Measurements from ENCODE around the gene MTSS2. TPM values are rescaled to one million over a fixed set of nuclear protein-coding genes. Genes with fewer than 3 reads are reported as not detected.

Gene MTSS2
- total RNA-seq, 1 experiment from 2014 or later = 18.7 TPM

DNA sequence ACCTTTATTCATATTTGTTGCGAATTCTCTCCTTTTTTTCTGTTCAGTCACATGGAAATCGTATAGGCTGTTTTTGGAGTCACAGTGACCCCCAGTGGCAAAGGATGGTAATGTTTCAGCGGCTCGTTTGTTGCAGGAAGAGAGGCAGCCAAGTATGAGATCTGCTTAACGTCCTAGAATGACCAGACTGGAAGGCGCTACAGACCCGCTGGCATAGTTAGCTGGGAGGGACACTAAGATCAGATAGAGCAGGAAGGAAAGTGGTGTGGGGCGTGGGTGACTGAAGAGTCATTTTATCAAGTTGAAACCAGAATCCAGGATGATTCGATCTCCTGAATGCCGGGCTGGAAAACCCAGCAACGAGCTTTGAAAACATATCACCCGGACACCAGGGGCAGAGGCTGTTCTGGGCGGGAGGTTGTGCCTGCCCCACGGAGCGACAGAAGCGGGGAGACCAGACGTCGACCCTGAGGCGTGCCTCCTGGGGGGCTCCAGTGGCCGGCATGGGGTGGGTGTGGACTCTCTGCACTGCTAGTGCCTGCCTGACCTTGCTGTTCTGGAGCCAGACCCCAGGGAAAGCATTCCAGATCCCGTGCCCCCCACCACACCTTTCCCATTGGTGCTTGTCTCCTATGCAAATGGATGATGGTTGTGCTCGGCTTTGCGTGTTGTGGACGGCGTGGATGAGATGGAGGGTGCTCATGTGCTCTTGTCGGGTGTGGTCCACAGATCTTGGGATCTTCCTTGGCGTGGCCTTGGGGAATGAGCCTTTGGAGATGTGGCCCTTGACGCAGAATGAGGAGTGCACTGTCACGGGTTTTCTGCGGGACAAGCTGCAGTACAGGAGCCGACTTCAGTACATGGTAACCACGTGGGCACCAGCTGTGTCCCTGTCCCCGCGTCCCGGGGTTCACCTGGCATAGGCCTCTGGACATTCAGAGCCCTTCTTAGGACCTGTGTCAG lies 31.8 kb downstream of the MTSS2 start:
- ChIA-PET POLR2A (ENCODE audit: unreplicated experiment) (no interaction called here), CTCF (interaction anchor here (0.7 to 1.3 kb wide), 2 partner anchors 117 to 365 kb away, joined by 3 read pairs; partner anchors contain the start of gene AARS1)
- Histone ChIP-seq H3K9me3 (ENCODE audit: low read length) (no peaks in the 10 kb centered on the region), H3K4me3 (ENCODE audit: low read length) (peak overlapping the region; percentile 55), H3K9ac (ENCODE audit: low read length) (no peak overlapping the region), H3F3A (ENCODE audit: low read length, unreplicated experiment) (no peaks in the 10 kb centered on the region), H4K20me1 (ENCODE audit: low read length) (no peaks in the 10 kb centered on the region), H3K9me2 (replicated peaks; ENCODE audit: low read length) (no peaks in the 10 kb centered on the region), H3K27me3 (ENCODE audit: low read length) (no peaks in the 10 kb centered on the region), H3K79me2 (ENCODE audit: low read length) (no peaks in the 10 kb centered on the region), H2AFZ (ENCODE audit: low read length) (peak overlapping the region; percentile 87), H3K36me3 (ENCODE audit: low read depth, low read length) (no peaks in the 10 kb centered on the region), H3K27ac (ENCODE audit: low read length) (no peak overlapping the region), H3K4me2 (ENCODE audit: low read length) (peak overlapping the region; percentile 73), H3K4me1 (ENCODE audit: insufficient read depth, low read length) (no peaks in the 10 kb centered on the region)
- TF ChIP-seq CTCF (conservative IDR thresholded peaks at IDR 0.05; ENCODE audit: low read depth, low read length) = peak; percentile 90
- TF ChIP-seq EZH2 (IDR thresholded peaks at IDR 0.05; ENCODE audit: low read length, unreplicated experiment) = no peak
- no TSS peak for BruUV-seq (replicated peaks)
- ATAC-seq (peak; percentile 84), DNase-seq (peak; percentile 83)
- intact Hi-C loops (cut with micrococcal nuclease) = loop anchor here (1.0 to 5.0 kb wide), 4 partner anchors 31 to 147 kb away; no protein-coding TSS in a partner anchor

GRCh38 chr16:70653406-70653805 lies 32.4 kb downstream of the MTSS2 start:
- Histone ChIP-seq H3K27me3 (ENCODE audit: low read length) (no peaks in the 10 kb centered on the region), H3K4me2 (ENCODE audit: low read length) (peak overlapping the region; percentile 73; the same call in 1 of the 2 replicates), H2AFZ (ENCODE audit: low read length) (no peak overlapping the region), H3K9me2 (replicated peaks; ENCODE audit: low read length) (no peaks in the 10 kb centered on the region), H3K9me3 (ENCODE audit: low read length) (no peaks in the 10 kb centered on the region), H3K4me1 (ENCODE audit: insufficient read depth, low read length) (no peaks in the 10 kb centered on the region), H3K36me3 (ENCODE audit: low read depth, low read length) (no peaks in the 10 kb centered on the region), H3K4me3 (ENCODE audit: low read length) (no peak overlapping the region), H3K27ac (ENCODE audit: low read length) (no peak overlapping the region), H4K20me1 (ENCODE audit: low read length) (no peaks in the 10 kb centered on the region), H3F3A (ENCODE audit: low read length, unreplicated experiment) (no peaks in the 10 kb centered on the region), H3K79me2 (ENCODE audit: low read length) (no peaks in the 10 kb centered on the region), H3K9ac (ENCODE audit: low read length) (no peak overlapping the region)
- TF ChIP-seq EZH2phosphoT487 (IDR thresholded peaks at IDR 0.05; ENCODE audit: borderline replicate concordance, low read length) = no peak
- TF ChIP-seq EZH2 (IDR thresholded peaks at IDR 0.05; ENCODE audit: low read length, unreplicated experiment) = no peak
- no peak for TF ChIP-seq CTCF (conservative IDR thresholded peaks at IDR 0.05; ENCODE audit: low read depth, low read length)
- ChIA-PET POLR2A (ENCODE audit: unreplicated experiment) (interaction anchor here (1.1 kb wide), 1 partner anchor 272 kb away, joined by 4 read pairs; no protein-coding TSS in a partner anchor), CTCF (interaction anchor here (1.3 kb wide), 1 partner anchor 118 kb away, joined by 3 read pairs; no protein-coding TSS in a partner anchor)
- DNase-seq = no peak
- peak; percentile 8; the same call in 1 of the 2 replicates for ATAC-seq
- BruUV-seq (replicated peaks) = no TSS peak
- intact Hi-C loops (cut with micrococcal nuclease) = loop anchor here (1.0 to 5.0 kb wide), 4 partner anchors 30 to 146 kb away; no protein-coding TSS in a partner anchor
